Large intestine (tissue), 1 donor: ENCODE measurements around the gene OR4E1. TPM values are rescaled to one million over a fixed set of nuclear protein-coding genes. Genes with fewer than 3 reads are reported as not detected.

ENCODE experiments used
- polyA plus RNA-seq: library from polyadenylated mRNA; unstranded; fragments of 120-200 nt; gene quantifications from one replicate; pipeline ENCODE4 v1.2.1, GENCODE V29; 2013

The OR4E1 gene
- polyA plus RNA-seq, 1 donor: not detected

Other genes with a start within 250 kb of the OR4E1 start
- gene CHD8, start 217.7 kb downstream of the OR4E1 start, polyA plus RNA-seq: 40.0 TPM
- gene RAB2B, start 196.9 kb downstream of the OR4E1 start, polyA plus RNA-seq: 31.6 TPM
- gene TOX4, start 196.6 kb downstream of the OR4E1 start, polyA plus RNA-seq: 55.2 TPM
- gene METTL3, start 162.5 kb downstream of the OR4E1 start, polyA plus RNA-seq: 57.9 TPM
- gene SALL2, start 147.5 kb downstream of the OR4E1 start, polyA plus RNA-seq: 10.2 TPM
- not detected for gene OR10G3, start 93.7 kb downstream of the OR4E1 start, polyA plus RNA-seq
- not detected for gene OR10G2, start 38.9 kb downstream of the OR4E1 start, polyA plus RNA-seq
- not detected for gene OR4E2, start 20.0 kb downstream of the OR4E1 start, polyA plus RNA-seq